ENCODE data around the gene ICA1. TPM values are rescaled to one million over a fixed set of nuclear protein-coding genes. Genes with fewer than 3 reads are reported as not detected.
"Not testable (repeated sequence)": the region's sequence is repeated elsewhere in the genome, so short reads cannot be mapped to it uniquely, and the experiment has no call there.

The ICA1 gene
- total RNA-seq, 1 experiment from 2014 or later: 15.6 TPM

DNA sequence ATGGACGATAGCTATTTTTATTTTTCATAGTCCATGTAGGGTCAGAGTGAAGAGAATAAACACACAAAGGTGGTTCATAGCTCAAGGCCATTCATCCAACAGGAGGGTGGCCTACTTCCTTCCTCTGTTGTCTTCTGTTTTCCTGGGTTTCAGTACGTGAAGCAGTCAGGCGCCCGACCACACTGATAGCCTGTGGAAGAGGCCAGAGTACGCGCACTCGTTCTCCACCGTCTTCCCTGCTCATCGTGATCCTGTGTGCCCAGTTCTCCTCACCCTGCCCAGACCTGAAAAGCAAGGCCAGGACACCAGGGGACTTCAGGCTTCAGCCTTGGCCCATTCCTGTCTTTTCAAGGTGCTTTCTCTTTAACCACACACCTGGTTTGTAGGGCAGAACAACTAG lies 158.7 kb downstream of the ICA1 start:
- no peak for DNase-seq (ENCODE audit: low spot score)

DNA sequence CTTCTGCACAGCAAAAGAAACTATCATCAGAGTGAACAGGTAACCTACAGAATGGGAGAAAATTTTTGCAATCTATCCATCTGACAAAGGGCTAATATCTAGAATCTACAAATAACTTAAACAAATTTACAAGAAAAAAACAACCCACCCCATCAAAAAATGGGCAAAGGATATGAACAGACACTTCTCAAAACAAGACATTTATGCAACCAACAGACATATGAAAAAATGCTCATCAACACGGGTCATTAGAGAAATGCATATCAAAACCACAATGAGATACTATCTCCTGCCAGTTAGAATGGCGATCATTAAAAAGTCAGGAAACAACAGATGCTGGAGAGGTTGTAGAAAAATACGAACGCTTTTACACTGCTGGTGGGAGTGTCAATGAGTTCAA lies 160.7 kb downstream of the ICA1 start:
- not testable (repeated sequence) for DNase-seq (ENCODE audit: low spot score)

DNA sequence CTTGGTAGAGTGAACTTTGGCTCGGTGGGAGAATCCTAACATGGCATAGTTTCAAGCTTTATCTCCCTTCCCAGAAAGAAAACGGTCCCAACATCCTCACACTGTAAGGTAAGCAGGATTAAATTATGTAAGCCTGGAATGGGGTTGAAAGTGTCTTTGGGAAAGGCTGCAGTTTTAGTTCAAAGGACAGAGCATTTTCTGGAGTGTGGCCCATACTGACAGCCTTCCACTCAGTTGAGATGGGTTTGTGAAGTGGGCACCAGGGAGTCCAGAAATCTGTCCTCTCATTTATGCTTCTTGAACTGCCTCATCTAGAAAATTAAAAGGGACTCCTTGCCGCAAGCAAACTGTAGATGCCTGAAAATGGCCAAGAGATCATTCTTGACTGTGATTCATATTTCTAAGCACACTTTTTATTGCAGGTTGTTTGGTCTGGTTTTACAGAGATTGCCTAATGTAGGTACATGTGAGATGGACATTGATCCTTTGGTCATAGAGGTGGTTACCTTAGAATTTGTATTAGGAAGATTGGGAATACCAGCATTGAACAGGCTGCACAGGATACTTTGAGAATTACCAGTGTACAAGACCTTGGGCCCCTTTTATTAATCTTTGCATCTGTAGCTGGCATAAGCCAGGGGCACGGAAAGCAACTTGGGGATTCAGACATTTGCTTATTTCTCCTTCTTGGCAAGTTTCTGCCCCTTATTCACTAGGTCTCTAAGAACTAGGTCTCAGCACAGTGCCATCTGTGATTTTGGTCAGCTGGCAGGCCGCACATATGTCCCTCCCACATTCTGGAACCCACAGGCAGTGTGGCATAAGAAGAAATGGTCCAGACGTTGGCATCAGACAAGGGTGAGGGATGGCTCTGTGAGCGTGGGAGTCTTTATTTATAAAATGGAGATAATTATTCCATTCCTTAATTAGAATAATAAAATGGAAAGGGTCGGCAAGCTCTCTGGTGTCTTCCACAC lies 167.5 kb downstream of the ICA1 start:
- DNase-seq (ENCODE audit: low spot score): no peak

DNA sequence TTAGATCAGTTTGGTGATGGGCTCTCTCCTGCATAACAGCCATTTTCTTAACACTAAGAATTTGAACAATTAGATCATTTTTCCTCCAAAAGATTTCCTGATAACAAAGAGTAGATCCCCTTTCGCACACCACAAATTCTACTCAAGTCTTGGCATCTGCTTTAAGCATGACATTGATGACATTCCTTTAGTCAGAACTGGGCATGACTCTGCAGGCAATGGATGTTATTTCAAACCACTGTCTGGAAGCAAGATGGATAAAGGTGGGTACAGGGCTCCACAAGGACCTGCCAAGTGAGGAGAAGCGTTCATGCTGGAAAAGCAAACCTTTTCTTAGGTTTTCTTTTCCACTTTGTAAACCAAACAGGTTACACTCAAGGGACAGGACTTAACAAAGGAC lies 169.8 kb downstream of the ICA1 start:
- no peak for DNase-seq (ENCODE audit: low spot score)

DNA sequence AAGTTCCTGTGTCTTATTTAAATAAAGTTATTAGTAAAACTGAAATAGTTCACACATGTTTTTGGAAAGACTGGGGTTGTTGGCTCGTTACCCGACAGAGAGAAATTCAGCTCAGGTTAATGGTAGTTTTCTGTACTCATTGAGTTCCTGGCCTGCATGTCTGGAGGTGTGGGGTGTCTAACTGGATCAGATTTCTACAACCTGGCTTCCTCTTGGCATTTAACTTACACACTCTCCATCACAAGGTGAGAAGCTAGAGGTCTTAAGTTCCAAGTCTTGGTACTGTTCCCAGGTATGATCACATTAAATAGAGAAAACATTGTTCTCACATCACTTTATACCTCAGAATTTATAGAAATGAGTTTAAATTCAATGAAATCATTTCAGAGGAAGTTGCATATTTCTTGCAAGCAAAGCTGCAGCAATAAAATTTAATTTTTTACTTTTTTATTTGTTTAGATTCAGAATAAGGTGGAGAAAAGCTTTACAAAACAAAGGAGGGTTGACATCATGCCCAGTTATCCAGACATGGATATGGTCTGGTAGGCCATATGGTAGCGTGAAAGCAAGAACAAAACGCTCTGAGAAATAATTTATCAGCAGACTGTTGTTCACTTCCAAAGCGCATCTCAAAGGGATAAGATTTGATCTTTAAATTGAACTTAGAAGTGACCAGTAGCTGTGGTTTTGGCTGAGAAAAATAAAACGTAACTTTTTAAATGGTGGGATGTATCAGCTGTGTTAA lies 172.8 kb downstream of the ICA1 start:
- DNase-seq (ENCODE audit: low spot score): no peak

DNA sequence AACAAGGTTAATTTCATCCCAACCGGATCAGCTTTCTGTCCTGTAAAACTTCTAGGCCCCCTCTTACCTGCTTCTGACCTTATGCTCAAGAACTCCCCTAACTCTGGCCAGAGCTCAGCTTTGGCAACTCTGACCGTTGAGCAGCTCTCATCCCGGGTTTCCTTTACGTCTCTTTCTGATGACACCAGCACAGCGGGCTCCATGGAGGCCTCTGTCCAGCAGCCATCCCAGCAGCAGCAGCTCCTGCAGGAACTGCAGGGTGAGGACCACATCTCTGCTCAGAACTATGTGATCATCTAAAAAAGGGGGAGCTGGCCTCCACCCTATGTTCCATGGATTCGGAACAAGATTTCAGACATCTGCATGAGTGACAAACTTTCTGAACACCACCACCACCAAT lies 175.7 kb downstream of the ICA1 start:
- no peak for DNase-seq (ENCODE audit: low spot score)

DNA sequence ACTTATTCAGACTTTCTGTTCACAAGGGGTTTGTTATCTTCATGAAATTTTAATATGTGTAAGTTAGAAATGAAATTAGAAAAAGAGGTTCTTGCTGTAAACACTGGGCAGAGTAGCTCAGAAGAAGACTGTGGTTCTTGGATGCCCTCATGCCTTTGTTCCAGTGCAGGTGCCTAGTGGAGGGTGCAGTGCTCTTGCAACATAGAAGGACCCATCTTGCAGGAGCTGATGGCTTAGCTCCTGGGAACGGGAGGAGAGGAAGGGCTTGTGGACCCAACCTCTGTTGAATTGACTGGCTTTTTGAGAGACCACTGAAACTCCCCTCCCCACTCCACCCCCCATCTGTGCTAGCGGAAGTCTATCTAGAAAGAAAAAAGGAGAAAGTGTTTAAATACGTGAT lies 176.5 kb downstream of the ICA1 start:
- no peak for DNase-seq (ENCODE audit: low spot score)

DNA sequence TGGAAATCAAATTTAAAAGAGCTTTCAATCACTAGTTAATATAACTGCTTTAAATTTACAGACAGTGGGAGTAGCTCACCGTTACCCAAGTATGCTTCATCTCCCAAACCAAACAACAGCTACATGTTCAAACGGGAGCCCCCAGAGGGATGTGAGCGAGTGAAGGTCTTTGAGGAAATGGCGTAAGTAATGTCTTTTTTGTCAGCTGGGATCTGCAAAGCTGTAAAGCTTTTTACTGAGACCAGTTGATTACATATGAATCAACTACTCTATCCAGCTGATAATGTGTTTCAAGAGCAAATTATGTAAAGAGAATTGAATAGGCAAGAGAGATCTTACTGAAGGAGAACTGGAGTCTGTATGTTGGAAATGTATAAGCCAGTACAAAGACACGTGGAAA lies 177.1 kb downstream of the ICA1 start:
- DNase-seq (ENCODE audit: low spot score): no peak

DNA sequence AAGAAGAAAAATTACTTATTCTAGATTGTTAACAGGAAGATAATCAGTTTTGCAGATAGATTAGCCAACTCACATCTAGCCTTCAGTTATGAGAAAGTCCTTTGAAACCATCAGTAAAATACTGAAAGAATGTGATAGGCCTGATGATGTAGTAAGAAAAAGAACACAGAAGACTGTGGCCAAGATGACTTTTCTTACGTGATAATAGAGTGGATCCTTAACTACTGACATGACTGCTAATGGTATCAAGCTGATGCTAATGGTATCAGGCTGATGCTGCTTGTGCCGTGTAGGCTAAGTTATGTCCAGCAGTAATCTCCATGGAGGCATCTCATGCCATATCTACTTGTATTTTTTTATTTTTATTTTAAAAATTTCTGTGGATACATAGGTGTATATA lies 179.2 kb downstream of the ICA1 start:
- DNase-seq (ENCODE audit: low spot score): no peak

DNA sequence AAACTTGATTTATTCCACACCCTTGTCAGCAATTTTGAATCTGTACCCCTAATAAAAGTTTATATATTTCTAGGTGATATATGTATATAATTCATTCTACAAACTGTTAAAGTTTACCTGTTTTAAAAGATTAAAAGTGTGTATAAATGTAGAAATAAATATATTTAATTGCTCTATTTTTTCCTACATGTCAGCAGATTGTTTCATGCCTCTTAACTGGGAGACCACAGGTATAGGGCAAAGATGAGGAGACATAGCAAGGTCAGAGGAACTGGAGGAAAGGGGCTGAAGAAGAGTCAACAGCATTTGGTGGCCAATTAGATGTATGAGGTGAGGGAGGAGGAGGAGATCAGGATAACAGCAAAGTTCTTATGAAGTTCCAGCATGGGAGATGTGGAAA lies 183.5 kb downstream of the ICA1 start:
- DNase-seq (ENCODE audit: low spot score): no peak

DNA sequence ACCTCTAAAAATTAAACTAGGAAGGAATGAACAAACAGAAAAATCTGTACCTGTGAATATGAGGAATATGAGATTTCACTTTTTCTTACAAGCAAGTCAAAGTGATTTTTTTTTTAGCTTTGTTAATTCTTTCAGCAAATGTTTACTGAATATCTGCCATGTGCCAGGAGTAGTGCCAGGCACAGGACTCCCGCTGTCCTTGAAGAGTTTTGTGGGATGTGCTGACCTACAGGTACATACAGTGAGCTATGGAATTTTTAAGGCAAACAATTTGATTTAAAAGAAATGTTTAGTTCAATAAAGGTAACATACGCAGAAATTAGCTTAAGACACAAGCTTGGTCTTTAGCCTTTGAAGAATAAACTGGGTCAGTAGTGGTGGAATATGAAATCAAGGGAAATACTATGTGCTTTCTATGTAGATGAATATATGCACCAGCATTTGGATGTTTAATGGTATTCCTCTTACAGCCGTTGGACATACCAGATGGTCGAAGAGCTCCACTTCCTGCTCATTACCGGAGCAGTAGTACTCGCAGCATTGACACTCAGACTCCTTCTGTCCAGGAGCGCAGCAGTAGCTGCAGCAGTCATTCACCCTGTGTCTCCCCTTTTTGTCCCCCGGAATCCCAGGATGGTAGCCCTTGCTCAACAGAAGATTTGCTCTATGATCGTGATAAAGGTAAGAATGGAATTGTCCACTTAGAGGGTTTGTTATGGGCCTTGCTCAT lies 191.4 kb downstream of the ICA1 start:
- DNase-seq (ENCODE audit: low spot score): no peak

DNA sequence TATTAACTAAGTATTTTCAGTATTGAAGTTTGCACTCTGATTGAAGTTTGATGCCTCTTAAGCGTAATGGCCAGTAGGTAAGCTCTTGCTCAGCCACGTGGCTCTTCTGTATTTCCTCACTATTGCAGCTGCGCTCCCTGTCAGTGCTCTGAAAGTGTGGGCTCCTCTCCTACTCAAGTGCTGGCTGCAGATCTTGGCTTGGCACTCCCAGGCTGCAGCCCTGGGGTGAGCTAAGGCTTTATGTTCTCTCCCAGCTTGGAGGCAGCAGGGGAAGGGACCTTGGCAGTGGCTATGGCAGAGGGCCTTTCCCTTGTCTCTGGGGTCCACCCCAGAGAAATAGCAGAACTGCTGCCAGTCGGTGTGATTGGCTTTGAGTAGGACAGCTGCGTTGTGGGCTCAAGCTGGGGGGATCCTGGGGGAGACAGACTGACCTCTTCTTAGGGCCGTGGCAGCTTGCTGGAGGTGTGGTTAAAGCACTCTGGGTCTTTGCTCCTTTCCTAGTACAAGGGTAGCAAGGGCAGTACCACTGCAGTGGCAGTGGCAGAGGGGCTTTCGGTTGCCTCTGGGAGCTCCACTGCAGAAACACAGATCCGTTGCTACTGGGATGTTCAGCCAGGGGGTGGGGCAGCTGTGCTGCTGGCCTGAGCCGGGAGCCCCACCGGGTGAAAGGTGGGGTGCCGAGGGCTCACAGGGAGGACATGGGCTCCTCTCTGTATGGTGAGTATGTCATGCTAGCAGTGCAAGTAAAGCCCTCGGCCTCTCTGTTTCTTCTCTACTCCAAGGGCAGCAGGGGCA lies 192.9 kb downstream of the ICA1 start:
- no peak for DNase-seq (ENCODE audit: low spot score)

DNA sequence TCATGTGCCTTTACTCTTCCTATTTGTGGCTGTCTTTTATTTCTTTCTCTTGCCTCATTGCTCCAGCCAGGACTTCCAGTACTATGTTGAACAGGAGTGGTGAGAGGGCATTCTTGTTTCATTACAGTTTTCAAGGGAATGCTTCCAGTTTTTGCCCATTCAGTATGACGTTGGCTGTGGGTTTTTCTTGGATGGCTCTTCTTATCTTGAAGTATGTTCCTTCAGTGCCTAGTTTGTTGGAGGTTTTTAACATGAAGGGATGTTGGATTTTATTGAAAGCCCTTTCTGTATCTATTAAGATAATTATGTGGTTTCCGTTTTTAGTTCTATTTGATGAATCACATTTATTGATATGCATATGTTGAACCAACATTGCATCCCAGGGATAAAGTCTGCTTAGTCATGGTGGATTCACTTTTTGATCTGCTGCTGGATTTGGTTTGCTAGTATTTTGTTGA lies 196.6 kb downstream of the ICA1 start:
- no peak for DNase-seq (ENCODE audit: low spot score)

DNA sequence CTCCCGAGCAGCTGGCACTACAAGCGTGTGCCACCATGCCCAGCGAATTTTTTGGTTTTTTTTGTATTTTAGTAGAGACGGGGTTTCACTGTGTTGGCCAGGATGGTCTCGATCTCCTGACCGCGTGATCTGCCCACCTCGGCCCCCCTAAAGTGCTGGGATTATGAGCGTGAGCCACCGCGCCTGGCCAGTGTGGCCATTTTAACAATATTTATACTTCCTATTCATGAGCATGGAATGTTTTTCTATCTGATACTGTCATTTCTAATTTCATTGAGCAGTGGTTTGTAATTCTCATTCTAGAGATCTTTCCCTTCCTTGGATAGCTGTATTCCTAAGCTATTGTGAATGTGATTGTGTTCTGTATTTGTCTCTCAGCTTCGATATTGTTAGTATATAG lies 197.1 kb downstream of the ICA1 start:
- DNase-seq (ENCODE audit: low spot score): no peak

DNA sequence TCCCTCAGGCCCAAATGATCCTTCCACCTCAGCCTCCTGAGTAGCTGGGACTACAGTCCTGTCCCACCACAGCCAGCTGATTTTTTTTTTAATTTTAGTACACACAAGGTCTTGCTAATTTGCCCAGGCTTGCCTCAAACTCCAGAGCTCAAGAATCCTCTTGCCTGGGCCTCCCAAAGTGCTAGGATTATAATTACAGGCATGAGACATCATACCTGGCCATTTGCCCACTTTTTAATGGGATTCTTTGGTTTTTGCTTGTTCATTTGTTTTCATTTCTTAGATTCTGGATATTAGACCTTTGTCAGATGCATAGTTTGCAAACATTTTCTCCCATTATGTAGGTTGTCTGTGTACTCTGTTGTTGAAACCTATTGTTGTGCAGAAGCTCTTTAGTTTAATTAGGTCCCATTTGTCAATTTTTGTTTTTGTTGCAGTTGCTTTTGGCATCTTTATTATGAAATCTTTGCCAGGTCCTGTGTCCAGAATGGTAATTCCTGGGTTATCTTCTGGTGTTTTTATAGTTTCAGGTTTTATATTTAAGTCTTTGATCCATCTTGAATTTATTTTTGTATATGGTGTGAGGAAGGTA lies 198.2 kb downstream of the ICA1 start:
- no peak for DNase-seq (ENCODE audit: low spot score)

DNA sequence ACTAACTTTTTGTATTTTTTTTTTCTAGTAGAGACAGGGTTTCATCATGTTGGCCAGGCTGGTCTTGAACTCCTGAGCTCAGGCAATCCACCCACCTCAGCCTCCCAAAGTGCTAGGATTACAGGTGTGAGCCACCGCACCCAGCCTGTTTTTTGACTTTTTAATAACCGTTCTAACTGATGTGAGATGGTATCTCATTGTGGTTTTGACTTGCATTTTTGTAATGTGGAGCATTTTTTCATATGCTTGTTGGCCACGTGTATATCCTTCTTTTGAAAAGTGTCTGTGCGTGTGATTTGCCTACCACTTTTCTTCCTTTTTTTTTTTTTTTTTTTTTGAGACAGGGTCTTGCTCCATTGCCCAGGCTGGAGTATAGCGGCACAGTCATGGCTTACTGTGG lies 198.7 kb downstream of the ICA1 start:
- DNase-seq (ENCODE audit: low spot score): not testable (repeated sequence)

Small RNAs within 50 kb of the gene (small RNA-seq; reads per million reads assigned to genes)
- not detected for gene AC007009.1

Other genes with a start within 250 kb of the ICA1 start
- not detected in 2 replicates for gene NXPH1, start 171.4 kb upstream of the ICA1 start, total RNA-seq (2014; rRNA removed; shearing (Covaris generic))

Data from HT-29 (cell line).